Measurements from ENCODE around the gene TMEM178A.

TMEM178A gene

DNA sequence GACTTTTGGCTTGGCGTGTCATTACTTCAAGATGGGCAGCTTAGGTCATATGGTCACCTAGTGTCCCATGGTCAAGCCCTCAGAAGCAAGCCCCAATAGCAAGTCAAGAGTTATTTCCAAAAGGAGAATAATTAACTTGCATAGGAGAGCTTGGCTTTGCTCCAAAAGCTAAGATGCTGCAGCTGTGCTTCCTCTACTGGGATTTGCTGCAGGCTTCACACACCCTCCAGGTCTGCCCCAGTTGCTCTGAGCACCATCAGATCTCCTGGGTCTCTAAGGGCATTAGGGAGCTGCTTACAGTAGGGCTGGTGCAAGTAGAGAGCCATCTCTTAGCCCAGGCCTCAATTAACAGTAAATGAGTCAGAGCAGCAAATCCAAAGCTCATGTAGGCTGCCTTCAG is 66.8 kb downstream of the TMEM178A start:
- Histone ChIP-seq H3K79me2 (ENCODE audit: insufficient read depth, low read depth) (no peaks in the 10 kb centered on the region), H3K9ac (no peak overlapping the region), H3K4me3 (IDR thresholded peaks at IDR 0.05; ENCODE audit: insufficient read depth, low read depth, low read length) (no peak overlapping the region), H3K4me1 (ENCODE audit: low read depth, poor library complexity, severe bottlenecking) (no peaks in the 10 kb centered on the region), H3K27me3 (ENCODE audit: insufficient read depth, low read depth) (no peaks in the 10 kb centered on the region), H3K27ac (no peak overlapping the region), H3K4me2 (no peak overlapping the region), H2AFZ (ENCODE audit: low read depth) (no peak overlapping the region), H3K36me3 (ENCODE audit: insufficient read depth) (no peaks in the 10 kb centered on the region; the same call in 1 of the 2 replicates), H4K20me1 (ENCODE audit: insufficient read depth) (no peaks in the 10 kb centered on the region)
- TF ChIP-seq, protein P1, sequence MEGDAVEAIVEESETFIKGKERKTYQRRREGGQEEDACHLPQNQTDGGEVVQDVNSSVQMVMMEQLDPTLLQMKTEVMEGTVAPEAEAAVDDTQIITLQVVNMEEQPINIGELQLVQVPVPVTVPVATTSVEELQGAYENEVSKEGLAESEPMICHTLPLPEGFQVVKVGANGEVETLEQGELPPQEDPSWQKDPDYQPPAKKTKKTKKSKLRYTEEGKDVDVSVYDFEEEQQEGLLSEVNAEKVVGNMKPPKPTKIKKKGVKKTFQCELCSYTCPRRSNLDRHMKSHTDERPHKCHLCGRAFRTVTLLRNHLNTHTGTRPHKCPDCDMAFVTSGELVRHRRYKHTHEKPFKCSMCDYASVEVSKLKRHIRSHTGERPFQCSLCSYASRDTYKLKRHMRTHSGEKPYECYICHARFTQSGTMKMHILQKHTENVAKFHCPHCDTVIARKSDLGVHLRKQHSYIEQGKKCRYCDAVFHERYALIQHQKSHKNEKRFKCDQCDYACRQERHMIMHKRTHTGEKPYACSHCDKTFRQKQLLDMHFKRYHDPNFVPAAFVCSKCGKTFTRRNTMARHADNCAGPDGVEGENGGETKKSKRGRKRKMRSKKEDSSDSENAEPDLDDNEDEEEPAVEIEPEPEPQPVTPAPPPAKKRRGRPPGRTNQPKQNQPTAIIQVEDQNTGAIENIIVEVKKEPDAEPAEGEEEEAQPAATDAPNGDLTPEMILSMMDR (conservative IDR thresholded peaks at IDR 0.05; ENCODE audit: low read depth, low read length) = no peak

DNA sequence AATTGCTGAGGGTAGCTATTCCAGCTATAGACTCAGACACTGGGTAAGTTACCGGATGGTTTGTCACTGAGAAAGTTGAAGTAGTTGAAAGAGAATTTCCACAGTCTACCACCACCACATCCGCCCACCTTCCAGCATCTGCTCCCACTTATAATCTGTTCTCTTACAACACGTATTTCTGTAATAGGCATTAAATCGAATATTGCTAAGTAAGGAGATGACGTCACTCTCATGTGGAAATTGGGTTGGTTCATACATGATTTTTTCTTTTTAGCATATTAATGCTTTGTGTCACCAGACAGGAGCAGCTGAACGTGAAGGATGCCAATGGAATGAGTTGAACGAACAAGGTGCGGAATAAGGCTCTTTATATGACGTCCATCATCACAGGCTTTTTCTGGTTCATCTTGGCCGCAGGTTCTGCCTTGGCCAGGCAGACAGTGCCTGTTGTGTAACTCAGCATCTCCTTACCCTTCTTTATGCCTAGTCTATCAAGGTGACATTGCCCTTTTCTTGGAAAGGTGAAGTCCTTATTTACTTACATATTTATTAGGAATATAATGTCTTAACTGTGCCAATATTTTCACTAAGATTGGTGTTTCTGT is 67.5 kb downstream of the TMEM178A start:
- Histone ChIP-seq H3K4me3 (IDR thresholded peaks at IDR 0.05; ENCODE audit: insufficient read depth, low read depth, low read length) (no peak overlapping the region), H2AFZ (ENCODE audit: low read depth) (no peak overlapping the region), H3K9ac (no peak overlapping the region), H3K4me1 (ENCODE audit: low read depth, poor library complexity, severe bottlenecking) (no peaks in the 10 kb centered on the region), H3K4me2 (no peak overlapping the region), H3K27ac (no peak overlapping the region), H3K36me3 (ENCODE audit: insufficient read depth) (no peaks in the 10 kb centered on the region; the same call in 1 of the 2 replicates), H3K27me3 (ENCODE audit: insufficient read depth, low read depth) (no peaks in the 10 kb centered on the region), H3K79me2 (ENCODE audit: insufficient read depth, low read depth) (no peaks in the 10 kb centered on the region), H4K20me1 (ENCODE audit: insufficient read depth) (no peaks in the 10 kb centered on the region)
- TF ChIP-seq, protein P1 (conservative IDR thresholded peaks at IDR 0.05; ENCODE audit: low read depth, low read length) = no peak

DNA sequence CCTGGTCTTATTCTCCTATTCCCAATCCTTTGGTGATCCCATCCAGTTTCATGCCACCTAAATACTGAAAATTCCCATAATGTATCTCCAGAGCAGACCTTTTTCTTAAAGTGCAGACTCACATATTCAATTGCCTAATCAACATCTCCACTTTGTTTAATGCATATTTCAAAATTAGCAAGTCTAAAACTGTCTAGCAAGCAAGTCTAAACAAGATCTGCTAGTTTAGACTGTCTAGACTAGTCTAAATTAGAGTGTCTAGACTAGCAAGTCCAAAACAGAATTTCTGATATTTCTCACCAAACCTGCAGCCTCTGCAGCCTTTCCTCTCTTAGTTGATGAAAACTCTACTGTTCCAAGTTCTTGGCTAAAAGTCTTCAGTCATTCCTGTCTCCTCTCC is 68.7 kb downstream of the TMEM178A start:
- H3K79me2 ChIP-seq (ENCODE audit: insufficient read depth, low read depth) = no peaks in the 10 kb centered on the region
- H3K4me1 ChIP-seq (ENCODE audit: low read depth, poor library complexity, severe bottlenecking) = no peaks in the 10 kb centered on the region
- H3K4me2 ChIP-seq = no peak overlapping the region
- H2AFZ ChIP-seq (ENCODE audit: low read depth) = no peak overlapping the region
- H3K9ac ChIP-seq = no peak overlapping the region
- H3K27me3 ChIP-seq (ENCODE audit: insufficient read depth, low read depth) = no peaks in the 10 kb centered on the region
- no peaks in the 10 kb centered on the region; the same call in 1 of the 2 replicates for H3K36me3 ChIP-seq (ENCODE audit: insufficient read depth)
- no peak overlapping the region for H3K4me3 ChIP-seq (IDR thresholded peaks at IDR 0.05; ENCODE audit: insufficient read depth, low read depth, low read length)
- no peak overlapping the region for H3K27ac ChIP-seq
- no peaks in the 10 kb centered on the region for H4K20me1 ChIP-seq (ENCODE audit: insufficient read depth)
- TF ChIP-seq, protein P1 (conservative IDR thresholded peaks at IDR 0.05; ENCODE audit: low read depth, low read length) = no peak

DNA sequence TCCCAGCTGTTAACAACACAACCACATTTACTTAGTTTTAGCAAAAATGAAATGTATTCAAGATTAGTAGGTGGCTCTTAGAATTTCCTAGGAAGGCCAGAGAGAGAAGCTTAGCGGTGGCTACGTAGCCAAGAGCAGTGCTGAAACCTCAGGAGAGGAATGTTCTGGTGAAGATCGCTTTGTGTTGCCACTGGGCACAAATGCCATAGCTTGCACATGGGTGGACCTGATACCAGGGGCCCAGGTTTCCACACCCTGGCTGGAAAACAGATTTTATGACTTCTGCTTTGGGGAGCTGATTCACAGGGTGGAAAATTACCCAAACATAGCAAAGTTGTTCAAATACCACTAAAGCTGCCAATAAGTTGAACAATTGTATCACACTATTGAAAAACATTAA is 69.9 kb downstream of the TMEM178A start:
- H3K36me3 ChIP-seq (ENCODE audit: insufficient read depth) = no peaks in the 10 kb centered on the region; the same call in 1 of the 2 replicates
- no peak overlapping the region for H2AFZ ChIP-seq (ENCODE audit: low read depth)
- TF ChIP-seq, protein P1 (conservative IDR thresholded peaks at IDR 0.05; ENCODE audit: low read depth, low read length) = no peak
- no peak overlapping the region for H3K27ac ChIP-seq
- no peak overlapping the region for H3K9ac ChIP-seq
- H3K4me1 ChIP-seq (ENCODE audit: low read depth, poor library complexity, severe bottlenecking) = no peaks in the 10 kb centered on the region
- no peak overlapping the region for H3K4me2 ChIP-seq
- H4K20me1 ChIP-seq (ENCODE audit: insufficient read depth) = no peaks in the 10 kb centered on the region
- H3K4me3 ChIP-seq (IDR thresholded peaks at IDR 0.05; ENCODE audit: insufficient read depth, low read depth, low read length) = no peak overlapping the region
- H3K79me2 ChIP-seq (ENCODE audit: insufficient read depth, low read depth) = no peaks in the 10 kb centered on the region
- H3K27me3 ChIP-seq (ENCODE audit: insufficient read depth, low read depth) = no peaks in the 10 kb centered on the region
